ENCODE measurements around the gene FUCA2.

Gene FUCA2, protein sequence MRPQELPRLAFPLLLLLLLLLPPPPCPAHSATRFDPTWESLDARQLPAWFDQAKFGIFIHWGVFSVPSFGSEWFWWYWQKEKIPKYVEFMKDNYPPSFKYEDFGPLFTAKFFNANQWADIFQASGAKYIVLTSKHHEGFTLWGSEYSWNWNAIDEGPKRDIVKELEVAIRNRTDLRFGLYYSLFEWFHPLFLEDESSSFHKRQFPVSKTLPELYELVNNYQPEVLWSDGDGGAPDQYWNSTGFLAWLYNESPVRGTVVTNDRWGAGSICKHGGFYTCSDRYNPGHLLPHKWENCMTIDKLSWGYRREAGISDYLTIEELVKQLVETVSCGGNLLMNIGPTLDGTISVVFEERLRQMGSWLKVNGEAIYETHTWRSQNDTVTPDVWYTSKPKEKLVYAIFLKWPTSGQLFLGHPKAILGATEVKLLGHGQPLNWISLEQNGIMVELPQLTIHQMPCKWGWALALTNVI

GRCh38 chr6:143510991-143511891 is at the start of gene FUCA2:
TSS of gene FUCA2 (minus strand) at chr6:143511720. CDS start at chr6:143511634, 86 bp downstream.
- in situ Hi-C loops (cut with MboI; ENCODE audit: low sequenced_read_pairs, unreplicated experiment), result no loop called here

DNA sequence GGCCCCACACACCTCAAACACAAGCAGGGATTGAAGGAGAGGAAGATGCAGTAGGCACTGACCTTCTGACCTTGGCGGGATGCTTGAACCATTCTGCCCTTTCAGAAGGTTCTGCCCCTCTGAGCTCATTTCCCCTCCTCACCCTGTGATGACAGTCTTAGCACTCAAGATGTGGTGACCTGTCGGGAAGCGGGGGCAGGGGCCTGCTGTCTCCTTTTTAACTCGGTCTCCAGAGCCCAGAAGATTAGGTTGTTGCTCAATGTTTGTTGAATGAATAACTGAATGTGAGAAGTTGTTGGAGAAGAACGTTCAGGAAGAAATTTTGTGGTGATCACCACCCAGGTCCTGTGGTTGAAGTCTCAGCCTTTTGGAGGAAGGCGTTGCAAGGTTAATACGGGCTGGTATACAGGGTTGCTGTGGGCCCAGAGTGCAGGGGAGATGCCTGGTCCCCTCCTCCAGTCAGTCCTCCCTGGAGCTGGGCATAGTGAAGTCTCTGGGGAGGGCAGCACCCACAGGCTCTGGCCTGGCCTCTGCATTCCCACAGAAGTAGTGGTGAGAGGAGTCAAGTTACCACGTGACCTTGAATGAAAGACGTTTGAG is 49.7 kb upstream of the FUCA2 start:
- in situ Hi-C loops (cut with MboI; ENCODE audit: low sequenced_read_pairs, unreplicated experiment), result no loop called here
- DNase-seq (ENCODE audit: low spot score), result no peak
- TF ChIP-seq, protein P1, sequence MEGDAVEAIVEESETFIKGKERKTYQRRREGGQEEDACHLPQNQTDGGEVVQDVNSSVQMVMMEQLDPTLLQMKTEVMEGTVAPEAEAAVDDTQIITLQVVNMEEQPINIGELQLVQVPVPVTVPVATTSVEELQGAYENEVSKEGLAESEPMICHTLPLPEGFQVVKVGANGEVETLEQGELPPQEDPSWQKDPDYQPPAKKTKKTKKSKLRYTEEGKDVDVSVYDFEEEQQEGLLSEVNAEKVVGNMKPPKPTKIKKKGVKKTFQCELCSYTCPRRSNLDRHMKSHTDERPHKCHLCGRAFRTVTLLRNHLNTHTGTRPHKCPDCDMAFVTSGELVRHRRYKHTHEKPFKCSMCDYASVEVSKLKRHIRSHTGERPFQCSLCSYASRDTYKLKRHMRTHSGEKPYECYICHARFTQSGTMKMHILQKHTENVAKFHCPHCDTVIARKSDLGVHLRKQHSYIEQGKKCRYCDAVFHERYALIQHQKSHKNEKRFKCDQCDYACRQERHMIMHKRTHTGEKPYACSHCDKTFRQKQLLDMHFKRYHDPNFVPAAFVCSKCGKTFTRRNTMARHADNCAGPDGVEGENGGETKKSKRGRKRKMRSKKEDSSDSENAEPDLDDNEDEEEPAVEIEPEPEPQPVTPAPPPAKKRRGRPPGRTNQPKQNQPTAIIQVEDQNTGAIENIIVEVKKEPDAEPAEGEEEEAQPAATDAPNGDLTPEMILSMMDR (IDR thresholded peaks at IDR 0.05; ENCODE audit: borderline replicate concordance, control extremely low read depth, extremely low read depth, insufficient read depth, missing control alignments), result no peak

More at GRCh38 chr6:143510991-143511891, at the start of gene FUCA2:
- DNase-seq (ENCODE audit: low spot score), result peak; percentile 79
- TF ChIP-seq, protein P1 (IDR thresholded peaks at IDR 0.05; ENCODE audit: borderline replicate concordance, control extremely low read depth, extremely low read depth, insufficient read depth, missing control alignments), result no peak

GRCh38 chr6:143559051-143559660 is 47.6 kb upstream of the FUCA2 start:
- no peak for DNase-seq (ENCODE audit: low spot score)
- TF ChIP-seq, protein P1 (IDR thresholded peaks at IDR 0.05; ENCODE audit: borderline replicate concordance, control extremely low read depth, extremely low read depth, insufficient read depth, missing control alignments), result no peak
- in situ Hi-C loops (cut with MboI; ENCODE audit: low sequenced_read_pairs, unreplicated experiment), result no loop called here

GRCh38 chr6:143556529-143556928 is 45.0 kb upstream of the FUCA2 start:
- in situ Hi-C loops (cut with MboI; ENCODE audit: low sequenced_read_pairs, unreplicated experiment), result no loop called here
- TF ChIP-seq, protein P1 (IDR thresholded peaks at IDR 0.05; ENCODE audit: borderline replicate concordance, control extremely low read depth, extremely low read depth, insufficient read depth, missing control alignments), result no peak
- DNase-seq (ENCODE audit: low spot score), result no peak

- in situ Hi-C loops (cut with MboI; ENCODE audit: low sequenced_read_pairs, unreplicated experiment), result no loop called here
- DNase-seq (ENCODE audit: low spot score), result no peak
- TF ChIP-seq, protein P1 (IDR thresholded peaks at IDR 0.05; ENCODE audit: borderline replicate concordance, control extremely low read depth, extremely low read depth, insufficient read depth, missing control alignments), result no peak
Measured at GRCh38 chr6:143555582-143555981, 44.1 kb upstream of the FUCA2 start.

DNA sequence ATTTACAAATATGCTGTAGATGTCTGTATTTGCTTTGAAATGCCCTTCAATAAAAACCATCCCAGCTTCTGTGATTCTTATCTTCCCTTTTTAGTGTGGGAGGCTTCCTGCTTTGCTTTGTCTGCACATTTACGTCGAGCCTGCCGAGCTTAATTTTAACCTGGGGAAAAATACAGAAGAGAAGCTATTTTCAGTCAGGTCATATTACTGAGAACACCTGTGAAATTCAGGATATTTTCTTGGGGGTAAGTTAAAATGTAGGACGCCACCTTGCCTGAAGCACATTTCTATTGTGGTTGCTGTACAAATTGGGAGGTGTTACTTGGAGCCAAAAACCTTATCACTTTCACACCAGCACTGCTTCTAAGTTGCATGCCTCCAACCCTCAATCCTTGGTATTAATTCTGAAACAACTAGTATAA is 43.6 kb upstream of the FUCA2 start:
- DNase-seq (ENCODE audit: low spot score), result no peak
- TF ChIP-seq, protein P1 (IDR thresholded peaks at IDR 0.05; ENCODE audit: borderline replicate concordance, control extremely low read depth, extremely low read depth, insufficient read depth, missing control alignments), result no peak
- in situ Hi-C loops (cut with MboI; ENCODE audit: low sequenced_read_pairs, unreplicated experiment), result no loop called here
